Glutamatergic neuron (in vitro differentiated cells): ENCODE results near the gene KPTN. TPM values are rescaled to one million over a fixed set of nuclear protein-coding genes. Genes with fewer than 3 reads are reported as not detected.

ENCODE experiments used
- DNase-seq: peaks from one replicate; pipeline ENCODE4 v3.0.0; 2022
- H3K27ac Mint-ChIP-seq: one replicate; pipeline ENCODE4 v1.8.0; 2020; ENCODE audit warnings: mild to moderate bottlenecking, mixed read lengths, inconsistent platforms; ENCODE audit not compliant: unreplicated experiment
- H3K27me3 Mint-ChIP-seq: one replicate; pipeline ENCODE4 v1.8.0; 2020; ENCODE audit warnings: mild to moderate bottlenecking, moderate library complexity, mixed read lengths, inconsistent platforms; ENCODE audit not compliant: unreplicated experiment
- H3K36me3 Mint-ChIP-seq: one replicate; pipeline ENCODE4 v1.8.0; 2020; ENCODE audit warnings: mild to moderate bottlenecking, mixed read lengths, inconsistent platforms; ENCODE audit not compliant: unreplicated experiment
- H3K4me1 Mint-ChIP-seq: one replicate; pipeline ENCODE4 v1.8.0; 2020; ENCODE audit warnings: mild to moderate bottlenecking, low read depth, mixed read lengths, inconsistent platforms; ENCODE audit not compliant: unreplicated experiment
- H3K4me3 Mint-ChIP-seq: one replicate; pipeline ENCODE4 v1.8.0; 2020; ENCODE audit warnings: mild to moderate bottlenecking, mixed read lengths, inconsistent platforms; ENCODE audit not compliant: unreplicated experiment
- H3K9me3 Mint-ChIP-seq: one replicate; pipeline ENCODE4 v1.8.0; 2020; ENCODE audit warnings: mild to moderate bottlenecking, moderate library complexity, mixed read lengths, inconsistent platforms; ENCODE audit not compliant: unreplicated experiment
- CTCF ChIP-seq: fragments of 200-600 bp; sonication (generic); IDR thresholded peaks from one replicate; pipeline ENCODE4 v1.5.0; 2021; ENCODE audit not compliant: partially characterized antibody, unreplicated experiment
- total RNA-seq: library from RNA; stranded (reverse); fragmentation: NEBNext Ultra II Directional; extraction: Animal tissue kit (Norgen Biotek cat#: 25700); gene quantifications from one replicate; pipeline ENCODE4 v1.2.1, GENCODE V29; 2021; ENCODE audit not compliant: unreplicated experiment

The KPTN gene
- total RNA-seq, 1 donor from 2014 or later, result 51.2 TPM

GRCh38 chr19:47444388-47444821 lies 39.6 kb downstream of the KPTN start:
- H3K27me3 Mint-ChIP-seq, result peaks cover 27% of the 10 kb centered on the region
- no peaks in the 10 kb centered on the region for H3K36me3 Mint-ChIP-seq
- no peak for TF ChIP-seq CTCF
- peak overlapping the region; percentile 87 for H3K27ac Mint-ChIP-seq
- H3K9me3 Mint-ChIP-seq, result peaks cover 15% of the 10 kb centered on the region
- H3K4me3 Mint-ChIP-seq, result peak overlapping the region; percentile 81
- H3K4me1 Mint-ChIP-seq, result peaks cover 34% of the 10 kb centered on the region
- DNase-seq, result peak; percentile 59

- Mint-ChIP-seq H3K36me3 (no peaks in the 10 kb centered on the region), H3K4me3 (peak overlapping the region; percentile 36), H3K9me3 (peaks cover 14% of the 10 kb centered on the region), H3K27ac (peak overlapping the region; percentile 87), H3K27me3 (peaks cover 21% of the 10 kb centered on the region), H3K4me1 (peaks cover 34% of the 10 kb centered on the region)
- no peak for TF ChIP-seq CTCF
- DNase-seq, result no peak
Measured at GRCh38 chr19:47443331-47443730, 40.7 kb downstream of the KPTN start.

- H3K4me3 Mint-ChIP-seq, result no peak overlapping the region
- peaks cover 16% of the 10 kb centered on the region for H3K27me3 Mint-ChIP-seq
- DNase-seq, result peak; percentile 49
Measured at GRCh38 chr19:47438793-47439220, 45.2 kb downstream of the KPTN start.

GRCh38 chr19:47437500-47437899 lies 46.5 kb downstream of the KPTN start:
- H3K36me3 Mint-ChIP-seq, result no peaks in the 10 kb centered on the region
- H3K9me3 Mint-ChIP-seq, result peaks cover 3% of the 10 kb centered on the region
- H3K4me1 Mint-ChIP-seq, result peaks cover 5% of the 10 kb centered on the region
- H3K4me3 Mint-ChIP-seq, result no peak overlapping the region
- no peak for DNase-seq
- H3K27ac Mint-ChIP-seq, result no peak overlapping the region
- peaks cover 8% of the 10 kb centered on the region for H3K27me3 Mint-ChIP-seq
- no peak for TF ChIP-seq CTCF

More at GRCh38 chr19:47438793-47439220, 45.2 kb downstream of the KPTN start:
- no peak for TF ChIP-seq CTCF
- Mint-ChIP-seq H3K36me3 (no peaks in the 10 kb centered on the region), H3K4me1 (peaks cover 15% of the 10 kb centered on the region), H3K27ac (no peak overlapping the region), H3K9me3 (peaks cover 9% of the 10 kb centered on the region)

- Mint-ChIP-seq H3K4me3 (peak overlapping the region; percentile 63), H3K4me1 (peaks cover 5% of the 10 kb centered on the region), H3K36me3 (no peaks in the 10 kb centered on the region), H3K9me3 (peaks cover 3% of the 10 kb centered on the region), H3K27me3 (peaks cover 8% of the 10 kb centered on the region), H3K27ac (peak overlapping the region; percentile 45)
- peak; percentile 91 for DNase-seq
- peak; percentile 94 for TF ChIP-seq CTCF
Measured at GRCh38 chr19:47436712-47437401, 47.2 kb downstream of the KPTN start.
